Measurements from ENCODE around the gene NFATC2.
A peak's percentile ranks its signal among the peaks of the same experiment; 100 is the strongest.

Gene NFATC2

DNA sequence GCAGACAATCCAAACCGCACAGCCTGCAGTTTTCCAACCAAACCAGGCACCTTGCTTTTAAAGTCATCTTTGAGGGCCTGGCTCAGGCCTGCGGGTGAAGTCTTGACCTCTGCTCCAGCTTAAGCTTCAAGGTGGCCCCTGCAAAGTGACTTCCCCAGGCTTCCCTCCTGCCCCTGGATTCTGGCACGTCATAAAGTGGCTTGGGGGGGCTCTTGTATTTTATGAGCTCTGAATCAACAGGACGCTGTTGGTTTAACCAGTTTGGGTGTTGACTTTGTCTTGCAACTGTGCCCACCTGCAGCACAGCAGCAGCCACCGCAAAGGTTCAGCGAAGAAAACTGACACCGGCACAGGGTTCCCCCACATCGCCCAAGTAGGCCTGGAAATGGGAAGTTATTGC is 81.2 kb downstream of the NFATC2 start:
- Histone ChIP-seq H3K27me3 (ENCODE audit: insufficient read depth, insufficient read length) (no peaks in the 10 kb centered on the region), H3K9ac (ENCODE audit: insufficient read length, low read depth) (peak overlapping the region; percentile 36), H3K36me3 (ENCODE audit: insufficient read depth, insufficient read length, low read length) (peaks cover 2% of the 10 kb centered on the region), H3K4me3 (ENCODE audit: insufficient read length, low read depth) (no peak overlapping the region), H3K4me1 (ENCODE audit: insufficient read depth, insufficient read length) (peaks cover 19% of the 10 kb centered on the region), H3K9me3 (ENCODE audit: insufficient read depth, low read length) (no peaks in the 10 kb centered on the region)
- DNase-seq (ENCODE audit: low read depth, low spot score) = no peak
- TF ChIP-seq YY1 (IDR thresholded peaks at IDR 0.05; ENCODE audit: insufficient read depth, insufficient read length) (no peak), SUZ12 (IDR thresholded peaks at IDR 0.05; ENCODE audit: extremely low read depth, insufficient read depth, insufficient read length) (no peak), ZNF274 (IDR thresholded peaks at IDR 0.05; ENCODE audit: low read depth, low read length) (no peak)

DNA sequence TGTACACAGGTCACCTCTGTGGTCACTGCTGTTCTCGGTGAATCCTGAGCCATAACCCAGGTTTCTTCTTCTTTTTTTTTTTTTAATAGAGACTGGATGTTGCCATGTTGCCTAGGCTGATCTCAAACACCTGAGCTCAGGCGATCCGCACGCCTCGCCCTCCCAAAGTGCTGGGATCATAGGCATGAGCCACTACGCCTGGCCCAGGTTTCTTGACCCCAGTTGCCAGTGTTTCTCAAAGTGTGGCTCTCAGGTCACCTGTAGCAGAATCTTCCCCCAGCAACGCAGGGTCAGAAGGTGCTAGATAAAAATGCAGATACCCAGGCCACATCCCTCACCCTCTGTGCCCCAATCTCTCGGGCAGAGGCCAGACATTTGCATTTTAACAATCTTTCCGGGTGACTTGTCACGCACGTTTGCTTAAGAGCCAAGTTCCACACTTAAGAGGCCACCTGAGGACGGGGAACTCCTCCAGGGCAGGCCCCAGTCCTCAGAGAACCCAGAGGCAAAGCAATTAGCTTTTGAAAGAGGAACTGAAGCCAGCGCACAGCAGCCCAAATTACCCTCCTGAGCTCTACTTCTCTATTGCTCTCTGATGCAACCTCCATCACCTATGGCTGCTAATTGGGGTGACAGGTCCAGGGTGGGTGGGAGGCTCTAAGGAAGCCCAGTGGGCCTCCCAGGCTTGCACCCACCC is 81.8 kb downstream of the NFATC2 start:
- DNase-seq (ENCODE audit: low read depth, low spot score) = no peak
- H3K36me3 ChIP-seq (ENCODE audit: insufficient read depth, insufficient read length, low read length) = peaks cover 2% of the 10 kb centered on the region
- no peak overlapping the region for H3K9ac ChIP-seq (ENCODE audit: insufficient read length, low read depth)
- H3K9me3 ChIP-seq (ENCODE audit: insufficient read depth, low read length) = no peaks in the 10 kb centered on the region
- no peaks in the 10 kb centered on the region for H3K27me3 ChIP-seq (ENCODE audit: insufficient read depth, insufficient read length)
- H3K4me1 ChIP-seq (ENCODE audit: insufficient read depth, insufficient read length) = peaks cover 20% of the 10 kb centered on the region
- TF ChIP-seq ZNF274 (IDR thresholded peaks at IDR 0.05; ENCODE audit: low read depth, low read length) = no peak
- no peak for TF ChIP-seq SUZ12 (IDR thresholded peaks at IDR 0.05; ENCODE audit: extremely low read depth, insufficient read depth, insufficient read length)
- H3K4me3 ChIP-seq (ENCODE audit: insufficient read length, low read depth) = no peak overlapping the region

GRCh38 chr20:51460163-51460562 is 82.4 kb downstream of the NFATC2 start:
- Histone ChIP-seq H3K9me3 (ENCODE audit: insufficient read depth, low read length) (no peaks in the 10 kb centered on the region), H3K4me1 (ENCODE audit: insufficient read depth, insufficient read length) (peaks cover 20% of the 10 kb centered on the region), H3K36me3 (ENCODE audit: insufficient read depth, insufficient read length, low read length) (peaks cover 2% of the 10 kb centered on the region), H3K27me3 (ENCODE audit: insufficient read depth, insufficient read length) (no peaks in the 10 kb centered on the region), H3K9ac (ENCODE audit: insufficient read length, low read depth) (no peak overlapping the region), H3K4me3 (ENCODE audit: insufficient read length, low read depth) (no peak overlapping the region)
- TF ChIP-seq SUZ12 (IDR thresholded peaks at IDR 0.05; ENCODE audit: extremely low read depth, insufficient read depth, insufficient read length) (no peak), ZNF274 (IDR thresholded peaks at IDR 0.05; ENCODE audit: low read depth, low read length) (no peak), YY1 (IDR thresholded peaks at IDR 0.05; ENCODE audit: insufficient read depth, insufficient read length) (no peak)
- DNase-seq (ENCODE audit: low read depth, low spot score) = no peak

GRCh38 chr20:51458751-51459439 is 83.6 kb downstream of the NFATC2 start:
- H3K4me1 ChIP-seq (ENCODE audit: insufficient read depth, insufficient read length) = peaks cover 20% of the 10 kb centered on the region
- H3K27me3 ChIP-seq (ENCODE audit: insufficient read depth, insufficient read length) = no peaks in the 10 kb centered on the region
- H3K9ac ChIP-seq (ENCODE audit: insufficient read length, low read depth) = no peak overlapping the region
- peaks cover 9% of the 10 kb centered on the region for H3K36me3 ChIP-seq (ENCODE audit: insufficient read depth, insufficient read length, low read length)
- TF ChIP-seq SUZ12 (IDR thresholded peaks at IDR 0.05; ENCODE audit: extremely low read depth, insufficient read depth, insufficient read length) (no peak), ZNF274 (IDR thresholded peaks at IDR 0.05; ENCODE audit: low read depth, low read length) (no peak), YY1 (IDR thresholded peaks at IDR 0.05; ENCODE audit: insufficient read depth, insufficient read length) (no peak)
- peaks cover 9% of the 10 kb centered on the region for H3K9me3 ChIP-seq (ENCODE audit: insufficient read depth, low read length)
- DNase-seq (ENCODE audit: low read depth, low spot score) = no peak
- H3K4me3 ChIP-seq (ENCODE audit: insufficient read length, low read depth) = no peak overlapping the region

DNA sequence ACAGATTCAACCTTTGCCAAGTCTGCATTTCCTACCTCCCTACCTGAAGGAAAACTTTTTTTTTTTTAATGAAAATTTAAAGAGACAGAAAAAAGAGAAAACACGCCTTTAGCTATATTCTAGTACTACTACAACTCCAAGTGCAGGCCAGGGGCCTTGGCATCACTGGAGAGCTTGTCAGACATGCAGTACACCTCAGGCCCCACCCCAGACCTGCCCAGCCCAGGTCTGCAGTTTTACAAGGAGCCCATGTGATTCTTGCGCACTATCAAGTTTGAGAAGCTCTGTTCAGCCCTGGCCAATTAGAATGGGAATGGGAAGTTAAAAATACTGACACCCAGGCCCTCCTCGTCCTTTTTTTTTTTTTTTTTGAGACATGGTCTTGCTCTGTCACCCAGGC is 85.0 kb downstream of the NFATC2 start:
- Histone ChIP-seq H3K9me3 (ENCODE audit: insufficient read depth, low read length) (peaks cover 10% of the 10 kb centered on the region), H3K9ac (ENCODE audit: insufficient read length, low read depth) (no peak overlapping the region), H3K4me3 (ENCODE audit: insufficient read length, low read depth) (no peak overlapping the region), H3K4me1 (ENCODE audit: insufficient read depth, insufficient read length) (peaks cover 17% of the 10 kb centered on the region), H3K27me3 (ENCODE audit: insufficient read depth, insufficient read length) (no peaks in the 10 kb centered on the region), H3K36me3 (ENCODE audit: insufficient read depth, insufficient read length, low read length) (peaks cover 12% of the 10 kb centered on the region)
- DNase-seq (ENCODE audit: low read depth, low spot score) = no peak
- TF ChIP-seq ZNF274 (IDR thresholded peaks at IDR 0.05; ENCODE audit: low read depth, low read length) (no peak), YY1 (IDR thresholded peaks at IDR 0.05; ENCODE audit: insufficient read depth, insufficient read length) (no peak), SUZ12 (IDR thresholded peaks at IDR 0.05; ENCODE audit: extremely low read depth, insufficient read depth, insufficient read length) (no peak)

GRCh38 chr20:51456511-51457509 is 85.7 kb downstream of the NFATC2 start:
- peaks cover 10% of the 10 kb centered on the region for H3K9me3 ChIP-seq (ENCODE audit: insufficient read depth, low read length)
- no peak overlapping the region for H3K9ac ChIP-seq (ENCODE audit: insufficient read length, low read depth)

More at GRCh38 chr20:51456511-51457509, 85.7 kb downstream of the NFATC2 start:
- TF ChIP-seq SUZ12 (IDR thresholded peaks at IDR 0.05; ENCODE audit: extremely low read depth, insufficient read depth, insufficient read length) (no peak), ZNF274 (IDR thresholded peaks at IDR 0.05; ENCODE audit: low read depth, low read length) (no peak)
- peaks cover 12% of the 10 kb centered on the region for H3K36me3 ChIP-seq (ENCODE audit: insufficient read depth, insufficient read length, low read length)
- no peak overlapping the region for H3K4me3 ChIP-seq (ENCODE audit: insufficient read length, low read depth)
- peaks cover 17% of the 10 kb centered on the region for H3K4me1 ChIP-seq (ENCODE audit: insufficient read depth, insufficient read length)
- H3K27me3 ChIP-seq (ENCODE audit: insufficient read depth, insufficient read length) = no peaks in the 10 kb centered on the region
- DNase-seq (ENCODE audit: low read depth, low spot score) = peak; percentile 33

Measured in NT2/D1 (cell line).